Measurements from ENCODE around the gene FYB2.

Gene FYB2

GRCh38 chr1:56670350-56670749 is 148.9 kb downstream of the FYB2 start:
- no peak overlapping the region for H3K4me3 Mint-ChIP-seq

More at GRCh38 chr1:56670350-56670749, 148.9 kb downstream of the FYB2 start:
- no peak overlapping the region for H3K27ac Mint-ChIP-seq
- H3K4me1 Mint-ChIP-seq, result no peaks in the 10 kb centered on the region
- no peaks in the 10 kb centered on the region for H3K36me3 Mint-ChIP-seq (ENCODE audit: low read depth)
- no peaks in the 10 kb centered on the region for H3K27me3 Mint-ChIP-seq (ENCODE audit: low read depth)
- H3K9me3 Mint-ChIP-seq, result no peaks in the 10 kb centered on the region
- TF ChIP-seq CTCF (IDR thresholded peaks at IDR 0.05; ENCODE audit: unreplicated experiment in 3 of 3), result no peak
